Renal pelvis (tissue), 4 donors: Measurements from ENCODE around the gene FOXK1. TPM values are rescaled to one million over a fixed set of nuclear protein-coding genes. Genes with fewer than 3 reads are reported as not detected.
"Not testable (repeated sequence)": the region's sequence is repeated elsewhere in the genome, so short reads cannot be mapped to it uniquely, and the experiment has no call there.

Experiments
- DNase-seq: peaks from one replicate; pipeline ENCODE4 v3.0.0-alpha.2; 2013
- polyA plus RNA-seq, 3 donors: library from polyadenylated mRNA; unstranded; fragments of 120-200 nt; gene quantifications; one replicate each; pipeline ENCODE4 v1.2.1, GENCODE V29; 2013; ENCODE audit not compliant: insufficient read length in 3 of 3

The FOXK1 gene
- polyA plus RNA-seq, 3 donors, result 15.5 to 30.0 (median 24.3) TPM

GRCh38 chr7:4661871-4662270 lies 20.2 kb upstream of the FOXK1 start:
- DNase-seq, result no peak

GRCh38 chr7:4663239-4664018 lies 18.7 kb upstream of the FOXK1 start:
- DNase-seq, result no peak

GRCh38 chr7:4665661-4666060 lies 16.4 kb upstream of the FOXK1 start:
- DNase-seq, result no peak

GRCh38 chr7:4667776-4668509 lies 14.2 kb upstream of the FOXK1 start:
- no peak for DNase-seq

GRCh38 chr7:4668510-4668847 lies 13.6 kb upstream of the FOXK1 start:
- DNase-seq, result no peak

GRCh38 chr7:4670791-4671190 lies 11.3 kb upstream of the FOXK1 start:
- DNase-seq, result no peak

- no peak for DNase-seq
Measured at GRCh38 chr7:4675771-4676367, 6.2 kb upstream of the FOXK1 start.

GRCh38 chr7:4677518-4677917 lies 4.6 kb upstream of the FOXK1 start:
- not testable (repeated sequence) for DNase-seq

- DNase-seq, result no peak
Measured at GRCh38 chr7:4681218-4681851, 760 bp upstream of the FOXK1 start.

GRCh38 chr7:4682621-4683042 lies 537 bp downstream of the FOXK1 start:
- no peak for DNase-seq

GRCh38 chr7:4683043-4683883 lies 1.2 kb downstream of the FOXK1 start:
- no peak for DNase-seq

- DNase-seq, result no peak
Measured at GRCh38 chr7:4683884-4684565, 1.9 kb downstream of the FOXK1 start.

- DNase-seq, result no peak
Measured at GRCh38 chr7:4684846-4685245, 2.8 kb downstream of the FOXK1 start.

- DNase-seq, result not testable (repeated sequence)
Measured at GRCh38 chr7:4685676-4686075, 3.6 kb downstream of the FOXK1 start.

- DNase-seq, result no peak
Measured at GRCh38 chr7:4687956-4688355, 5.9 kb downstream of the FOXK1 start.

GRCh38 chr7:4689151-4689550 lies 7.1 kb downstream of the FOXK1 start:
- no peak for DNase-seq

GRCh38 chr7:4689668-4690067 lies 7.6 kb downstream of the FOXK1 start:
- no peak for DNase-seq

- DNase-seq, result no peak
Measured at GRCh38 chr7:4690953-4691856, 9.1 kb downstream of the FOXK1 start.

- DNase-seq, result no peak
Measured at GRCh38 chr7:4692055-4692454, 10.0 kb downstream of the FOXK1 start.

GRCh38 chr7:4692622-4693021 lies 10.5 kb downstream of the FOXK1 start:
- not testable (repeated sequence) for DNase-seq
